Mesothelial cell of epicardium (in vitro differentiated cells): ENCODE measurements around the gene EML4. TPM values are rescaled to one million over a fixed set of nuclear protein-coding genes. Genes with fewer than 3 reads are reported as not detected.
"Not testable (repeated sequence)": the region's sequence is repeated elsewhere in the genome, so short reads cannot be mapped to it uniquely, and the experiment has no call there.

Source experiments
- DNase-seq, 2 experiments: peaks; one replicate each; pipeline ENCODE4 v3.0.0; 2021; ENCODE audit warnings: low spot score in 2 of 2; ENCODE audit not compliant: unreplicated experiment in 2 of 2
- H3K27ac Mint-ChIP-seq: 2 replicates; pipeline ENCODE4 v1.8.0; 2021; ENCODE audit warnings: mixed read lengths
- H3K27me3 Mint-ChIP-seq: 2 replicates; pipeline ENCODE4 v1.8.0; 2021; ENCODE audit warnings: low read depth, mixed read lengths
- H3K36me3 Mint-ChIP-seq: 2 replicates; pipeline ENCODE4 v1.8.0; 2021; ENCODE audit warnings: mixed read lengths
- H3K4me1 Mint-ChIP-seq: 2 replicates; pipeline ENCODE4 v1.8.0; 2021; ENCODE audit warnings: mixed read lengths
- H3K4me3 Mint-ChIP-seq: 2 replicates; pipeline ENCODE4 v1.8.0; 2021; ENCODE audit warnings: mild to moderate bottlenecking, moderate library complexity, mixed read lengths
- H3K9me3 Mint-ChIP-seq: 2 replicates; pipeline ENCODE4 v1.8.0; 2021; ENCODE audit warnings: mixed read lengths
- total RNA-seq: library from RNA; stranded (reverse); gene quantifications from 3 replicates; pipeline ENCODE4 v1.2.1, GENCODE V29; 2021
- TF ChIP-seq, protein P1 (sequence below): fragments of 200-600 bp; sonication (generic); IDR thresholded peaks from one replicate; pipeline ENCODE4 v1.5.0; 2021; ENCODE audit warnings: antibody characterized with exemption; ENCODE audit not compliant: unreplicated experiment

The EML4 gene
- total RNA-seq, 1 donor from 2014 or later: 95.6 TPM

DNA sequence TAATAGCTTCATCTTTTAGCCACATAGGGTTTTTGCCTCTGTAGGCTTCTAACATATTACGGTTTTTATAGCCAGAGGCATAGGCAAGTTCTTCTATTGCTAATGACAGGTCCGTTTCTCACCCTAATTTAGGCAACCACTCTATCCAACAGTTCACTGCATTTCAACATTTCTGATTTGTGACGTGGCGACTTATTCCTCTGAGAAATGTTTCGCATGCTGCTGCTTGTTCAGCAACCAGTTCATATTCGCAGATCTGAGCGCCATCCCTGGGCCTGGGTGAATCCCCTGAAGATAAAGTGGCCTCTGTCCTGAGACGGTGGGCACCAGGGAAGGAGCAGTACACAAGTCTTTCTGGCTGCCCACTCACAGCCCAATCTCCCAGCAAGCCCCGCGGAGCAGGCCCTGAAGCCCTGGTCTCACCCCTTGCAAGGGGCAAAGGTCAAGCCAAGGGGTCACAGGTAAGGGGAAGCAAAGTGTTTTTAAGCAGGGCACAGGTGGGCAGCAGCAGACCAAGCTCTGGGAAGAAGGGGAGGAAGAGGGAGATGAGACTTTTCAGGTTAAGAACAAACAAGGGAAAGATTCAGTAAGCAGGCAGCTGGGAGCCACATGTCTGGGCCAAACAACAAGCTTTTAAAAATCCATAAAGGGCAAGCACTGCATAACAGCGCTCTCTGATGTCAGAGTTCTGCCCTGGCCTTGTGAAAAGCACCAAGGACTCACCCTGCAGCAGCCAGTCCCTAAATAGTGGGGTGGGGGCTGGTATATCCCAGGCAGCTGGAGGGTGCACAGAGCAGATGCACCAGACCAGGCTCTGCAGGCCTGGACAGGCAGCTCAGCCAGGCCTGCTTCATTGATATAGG lies 202.7 kb downstream of the EML4 start:
- Mint-ChIP-seq H3K4me3 (no peak overlapping the region), H3K9me3 (no peaks in the 10 kb centered on the region), H3K27ac (peak overlapping the region; percentile 28), H3K36me3 (no peaks in the 10 kb centered on the region), H3K4me1 (peaks cover 23% of the 10 kb centered on the region), H3K27me3 (no peaks in the 10 kb centered on the region)
- TF ChIP-seq, protein P1, sequence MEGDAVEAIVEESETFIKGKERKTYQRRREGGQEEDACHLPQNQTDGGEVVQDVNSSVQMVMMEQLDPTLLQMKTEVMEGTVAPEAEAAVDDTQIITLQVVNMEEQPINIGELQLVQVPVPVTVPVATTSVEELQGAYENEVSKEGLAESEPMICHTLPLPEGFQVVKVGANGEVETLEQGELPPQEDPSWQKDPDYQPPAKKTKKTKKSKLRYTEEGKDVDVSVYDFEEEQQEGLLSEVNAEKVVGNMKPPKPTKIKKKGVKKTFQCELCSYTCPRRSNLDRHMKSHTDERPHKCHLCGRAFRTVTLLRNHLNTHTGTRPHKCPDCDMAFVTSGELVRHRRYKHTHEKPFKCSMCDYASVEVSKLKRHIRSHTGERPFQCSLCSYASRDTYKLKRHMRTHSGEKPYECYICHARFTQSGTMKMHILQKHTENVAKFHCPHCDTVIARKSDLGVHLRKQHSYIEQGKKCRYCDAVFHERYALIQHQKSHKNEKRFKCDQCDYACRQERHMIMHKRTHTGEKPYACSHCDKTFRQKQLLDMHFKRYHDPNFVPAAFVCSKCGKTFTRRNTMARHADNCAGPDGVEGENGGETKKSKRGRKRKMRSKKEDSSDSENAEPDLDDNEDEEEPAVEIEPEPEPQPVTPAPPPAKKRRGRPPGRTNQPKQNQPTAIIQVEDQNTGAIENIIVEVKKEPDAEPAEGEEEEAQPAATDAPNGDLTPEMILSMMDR: no peak
- no peak for DNase-seq

DNA sequence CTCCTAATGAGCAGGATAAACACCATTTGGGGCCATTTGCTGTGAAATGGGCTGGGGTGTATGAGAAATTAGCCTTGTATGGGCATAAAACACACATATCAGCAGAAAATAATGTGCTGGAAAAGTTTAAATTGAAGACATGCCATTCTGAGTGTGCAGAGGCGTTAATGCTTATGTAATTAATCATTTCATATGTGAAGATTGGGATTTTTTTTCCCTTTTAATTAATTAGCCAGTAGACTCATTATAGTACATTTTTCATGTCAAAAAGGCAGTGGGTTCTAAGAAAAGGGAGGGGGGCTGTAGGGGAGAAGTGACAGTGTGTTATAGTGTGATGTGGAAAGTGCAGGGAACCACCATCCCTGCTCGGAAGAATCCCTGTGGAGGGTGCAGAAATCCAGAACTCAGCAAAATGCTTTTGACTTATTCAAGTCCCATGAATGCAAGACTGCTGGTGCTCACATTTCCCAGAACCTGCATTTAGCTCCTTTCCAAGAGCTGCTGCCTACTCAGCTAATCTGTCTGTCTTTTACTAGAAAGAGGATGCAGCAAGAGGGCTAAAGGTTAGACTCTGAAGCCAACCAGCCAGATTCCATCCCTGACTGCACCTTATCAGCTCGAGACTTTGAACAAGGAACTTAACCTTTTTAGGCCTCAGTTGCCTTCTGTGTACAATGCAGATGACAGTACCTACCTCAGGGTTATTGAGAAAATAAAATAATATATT lies 203.5 kb downstream of the EML4 start:
- TF ChIP-seq, protein P1: no peak
- Mint-ChIP-seq H3K4me1 (peaks cover 17% of the 10 kb centered on the region), H3K36me3 (no peaks in the 10 kb centered on the region), H3K27ac (peak overlapping the region; percentile 28), H3K27me3 (no peaks in the 10 kb centered on the region), H3K4me3 (no peak overlapping the region), H3K9me3 (no peaks in the 10 kb centered on the region)
- no peak for DNase-seq

DNA sequence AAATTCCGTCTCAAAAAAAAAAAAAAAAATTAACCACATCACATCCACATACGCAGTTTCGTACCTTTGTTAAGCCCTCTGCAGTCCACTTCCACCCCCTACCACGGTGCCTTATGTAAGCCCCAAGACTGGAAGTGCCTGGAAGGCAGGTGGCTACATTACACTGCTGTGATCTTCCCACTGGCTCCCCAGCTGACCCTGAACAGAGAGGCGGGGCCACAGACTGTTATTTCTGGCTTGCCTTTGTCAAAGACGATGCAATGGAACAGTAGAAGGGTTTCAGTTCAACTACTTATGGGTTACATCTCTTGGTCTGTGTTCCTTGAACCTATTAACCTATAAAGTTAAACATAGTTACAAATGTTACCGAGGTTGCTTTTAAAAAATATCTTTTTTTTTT lies 207.6 kb downstream of the EML4 start:
- H3K36me3 Mint-ChIP-seq: no peaks in the 10 kb centered on the region
- H3K4me3 Mint-ChIP-seq: no peak overlapping the region
- TF ChIP-seq, protein P1: no peak
- H3K9me3 Mint-ChIP-seq: no peaks in the 10 kb centered on the region
- no peak for DNase-seq
- no peak overlapping the region for H3K27ac Mint-ChIP-seq
- no peaks in the 10 kb centered on the region for H3K27me3 Mint-ChIP-seq
- peaks cover 8% of the 10 kb centered on the region for H3K4me1 Mint-ChIP-seq

DNA sequence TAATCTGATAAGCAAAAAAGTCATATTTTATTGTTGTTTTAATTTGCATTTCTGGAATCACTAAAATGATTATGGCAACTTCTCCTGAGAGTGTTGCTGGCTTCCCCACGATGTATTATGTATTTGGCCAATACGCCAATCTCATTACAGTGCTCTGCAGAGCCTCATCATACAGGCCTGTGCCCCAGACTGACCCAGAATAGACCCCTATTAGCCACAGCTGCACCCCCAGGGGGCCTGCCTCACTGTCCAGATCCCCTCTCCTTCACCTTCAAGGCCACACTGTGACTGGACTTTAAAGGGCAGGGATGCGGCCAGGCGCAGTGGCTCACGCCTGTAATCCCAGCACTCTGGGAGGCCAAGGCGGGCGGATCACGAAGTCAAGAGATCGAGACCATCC lies 209.3 kb downstream of the EML4 start:
- H3K9me3 Mint-ChIP-seq: no peaks in the 10 kb centered on the region
- no peaks in the 10 kb centered on the region for H3K36me3 Mint-ChIP-seq
- H3K27ac Mint-ChIP-seq: no peak overlapping the region
- H3K27me3 Mint-ChIP-seq: no peaks in the 10 kb centered on the region
- TF ChIP-seq, protein P1: no peak
- no peak for DNase-seq
- peaks cover 4% of the 10 kb centered on the region for H3K4me1 Mint-ChIP-seq
- no peak overlapping the region for H3K4me3 Mint-ChIP-seq

DNA sequence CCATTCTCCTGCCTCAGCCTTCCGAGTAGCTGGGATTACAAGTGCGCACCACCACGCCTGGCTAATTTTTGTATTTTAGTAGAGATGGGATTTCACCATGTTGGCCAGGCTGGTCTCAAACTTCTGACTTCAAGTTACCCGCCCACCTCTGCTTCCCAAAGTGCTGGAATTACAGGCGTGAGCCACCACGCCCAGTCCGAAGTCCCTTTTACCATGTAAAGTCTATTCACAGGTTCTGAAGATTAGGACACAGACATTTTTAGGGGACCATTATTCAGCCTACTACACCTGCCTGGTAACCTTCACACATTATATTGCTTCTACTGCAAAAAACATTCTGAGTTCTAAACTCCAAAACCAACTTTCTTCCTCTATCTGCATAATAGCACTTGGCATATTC lies 210.9 kb downstream of the EML4 start:
- not testable (repeated sequence) for H3K27ac Mint-ChIP-seq, H3K9me3 Mint-ChIP-seq, H3K4me1 Mint-ChIP-seq, H3K36me3 Mint-ChIP-seq, H3K27me3 Mint-ChIP-seq, DNase-seq, H3K4me3 Mint-ChIP-seq

DNA sequence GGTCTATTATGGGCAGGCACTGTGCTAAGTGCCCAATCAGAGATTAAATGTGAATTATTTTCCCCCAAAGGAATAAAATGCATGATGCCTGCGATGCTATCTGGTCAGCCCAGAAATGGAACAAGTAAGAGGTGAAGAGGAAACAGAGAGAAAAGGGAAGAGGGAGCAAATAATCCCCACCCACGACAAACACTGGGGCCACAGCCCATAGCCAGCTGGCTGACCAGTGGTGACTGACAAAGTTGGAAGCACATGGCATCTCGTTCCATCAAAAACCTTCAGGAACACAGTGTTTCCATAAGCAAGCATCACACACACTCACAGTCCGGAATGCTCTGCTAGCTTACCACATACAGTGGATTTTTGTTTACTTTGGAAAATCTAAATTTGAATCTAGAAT lies 213.0 kb downstream of the EML4 start:
- no peaks in the 10 kb centered on the region for H3K9me3 Mint-ChIP-seq
- no peaks in the 10 kb centered on the region for H3K36me3 Mint-ChIP-seq
- peaks cover 5% of the 10 kb centered on the region for H3K4me1 Mint-ChIP-seq
- no peaks in the 10 kb centered on the region for H3K27me3 Mint-ChIP-seq
- TF ChIP-seq, protein P1: no peak
- no peak overlapping the region for H3K4me3 Mint-ChIP-seq
- DNase-seq: no peak
- H3K27ac Mint-ChIP-seq: no peak overlapping the region
